GM21723 (cell line): ENCODE results near the gene L3MBTL4.

ENCODE experiments used
- ATAC-seq: cut with Tn5 transposase; IDR thresholded peaks from one replicate; pipeline ENCODE4 v1.9.1; 2021; ENCODE audit warnings: mild to moderate bottlenecking, moderate library complexity; ENCODE audit not compliant: unreplicated experiment

The L3MBTL4 gene

GRCh38 chr18:6001867-6002266 lies 412.8 kb downstream of the L3MBTL4 start:
- ATAC-seq = no peak

- ATAC-seq = peak; percentile 98
These were observed 415.8 kb downstream of the L3MBTL4 start for GRCh38 chr18:5998907-5999306.

GRCh38 chr18:5998166-5998881 lies 416.4 kb downstream of the L3MBTL4 start:
- peak; percentile 41 for ATAC-seq

- ATAC-seq = no peak
These were observed 417.4 kb downstream of the L3MBTL4 start for GRCh38 chr18:5997361-5997760.

- no peak for ATAC-seq
These were observed 419.1 kb downstream of the L3MBTL4 start for GRCh38 chr18:5995626-5996025.

- ATAC-seq = no peak
These were observed 420.8 kb downstream of the L3MBTL4 start for GRCh38 chr18:5993938-5994337.

- ATAC-seq = no peak
These were observed 422.3 kb downstream of the L3MBTL4 start for GRCh38 chr18:5992381-5992780.

GRCh38 chr18:5987249-5987648 lies 427.5 kb downstream of the L3MBTL4 start:
- no peak for ATAC-seq

GRCh38 chr18:5986257-5986931 lies 428.3 kb downstream of the L3MBTL4 start:
- ATAC-seq = no peak

- no peak for ATAC-seq
These were observed 430.5 kb downstream of the L3MBTL4 start for GRCh38 chr18:5984245-5984644.

- no peak for ATAC-seq
These were observed 431.2 kb downstream of the L3MBTL4 start for GRCh38 chr18:5983488-5983887.

GRCh38 chr18:5982332-5982731 lies 432.4 kb downstream of the L3MBTL4 start:
- ATAC-seq = peak; percentile 36

GRCh38 chr18:5980721-5981120 lies 434.0 kb downstream of the L3MBTL4 start:
- no peak for ATAC-seq

- ATAC-seq = peak; percentile 74
These were observed 434.7 kb downstream of the L3MBTL4 start for GRCh38 chr18:5979971-5980457.

- ATAC-seq = no peak
These were observed 435.4 kb downstream of the L3MBTL4 start for GRCh38 chr18:5979176-5979888.

- ATAC-seq = no peak
These were observed 437.7 kb downstream of the L3MBTL4 start for GRCh38 chr18:5977022-5977421.

- peak; percentile 71 for ATAC-seq
These were observed 439.4 kb downstream of the L3MBTL4 start for GRCh38 chr18:5975111-5976002.

GRCh38 chr18:5974696-5975095 lies 440.0 kb downstream of the L3MBTL4 start:
- ATAC-seq = peak; percentile 23

- no peak for ATAC-seq
These were observed 441.6 kb downstream of the L3MBTL4 start for GRCh38 chr18:5973099-5973498.

- peak; percentile 42 for ATAC-seq
These were observed 442.4 kb downstream of the L3MBTL4 start for GRCh38 chr18:5972298-5972697.

GRCh38 chr18:5969989-5970403 lies 444.7 kb downstream of the L3MBTL4 start:
- no peak for ATAC-seq
